T-cell (primary cell): Measurements from ENCODE around the gene SMIM9. TPM values are rescaled to one million over a fixed set of nuclear protein-coding genes. Genes with fewer than 3 reads are reported as not detected.
"Not testable (repeated sequence)": the region's sequence is repeated elsewhere in the genome, so short reads cannot be mapped to it uniquely, and the experiment has no call there.

Source experiments
- ATAC-seq, 4 experiments: fragments of 200-7000 bp in 3 of 4; fragments of 150-1000 bp in 1 of 4; cut with Tn5 transposase; replicated peaks in 1 of 4; 1 replicate in 3 of 4; 2 replicates in 1 of 4; pipeline ENCODE4 v1.10.0; 2021; ENCODE audit warnings: moderate library complexity in 3 of 4, mild to moderate bottlenecking in 2 of 4, moderate number of reproducible peaks in 1 of 4
- CTCF ChIA-PET, 2 donors: fragments of 300-600 bp; sonication (Branson Sonifier 250); formaldehyde crosslinking; loops; one replicate each; lab custom pipeline; 2022; ENCODE audit warnings: antibody characterized with exemption in 2 of 2; lab: Charles Lee
- POLR2A ChIA-PET, 2 donors: fragments of 300-600 bp; sonication (Branson Sonifier 250); formaldehyde crosslinking; loops; one replicate each; lab custom pipeline; 2022; ENCODE audit warnings: antibody characterized with exemption in 2 of 2; lab: Charles Lee
- DNase-seq, 35 experiments: peaks; one replicate each; pipeline versions ENCODE4 v3.0.0 to v3.0.0-alpha.2; 2013 to 2023
- H3K27ac ChIP-seq: one replicate; pipeline ENCODE4 v1.5.1; 2013; ENCODE audit warnings: low read length
- H3K27me3 ChIP-seq, 2 experiments: replicated peaks in 1 of 2; 1 replicate in 1 of 2; 2 replicates in 1 of 2; pipeline versions ENCODE4 v1.6.1 to v1.7.0; 2013; ENCODE audit warnings: low read length in 1 of 2, mixed read lengths in 1 of 2; ENCODE audit not compliant: control insufficient read depth in 2 of 2, insufficient read depth in 2 of 2; ENCODE audit errors: extremely low read depth in 1 of 2
- H3K36me3 ChIP-seq, 2 donors: 1 replicate in 1 of 2; 2 replicates in 1 of 2; pipeline versions ENCODE4 v1.6.1 to v1.7.0; 2013; ENCODE audit warnings: low read length in 1 of 2; ENCODE audit not compliant: control insufficient read depth in 2 of 2, insufficient read depth in 1 of 2; ENCODE audit errors: extremely low read depth in 1 of 2
- H3K4me1 ChIP-seq, 2 experiments: 1 replicate in 1 of 2; 2 replicates in 1 of 2; pipeline versions ENCODE4 v1.6.1 to v1.7.0; 2013; ENCODE audit warnings: low read length in 2 of 2, mixed read lengths in 1 of 2; ENCODE audit not compliant: insufficient read depth in 2 of 2, control insufficient read depth in 1 of 2; ENCODE audit errors: extremely low read depth in 1 of 2
- H3K4me3 ChIP-seq, 2 donors: 1 replicate in 1 of 2; 2 replicates in 1 of 2; pipeline versions ENCODE4 v1.5.1 to v1.7.0; 2013; ENCODE audit warnings: mild to moderate bottlenecking in 2 of 2, low read length in 1 of 2, moderate library complexity in 1 of 2; ENCODE audit not compliant: control insufficient read depth in 1 of 2; ENCODE audit errors: extremely low read depth in 1 of 2
- H3K9me3 ChIP-seq: 2 replicates; pipeline ENCODE4 v1.7.0; 2013
- H3K27ac Mint-ChIP-seq, 2 donors: one replicate each; pipeline ENCODE4 v1.8.0; 2020 to 2021; ENCODE audit warnings: mild to moderate bottlenecking in 2 of 2, mixed read lengths in 2 of 2
- H3K27me3 Mint-ChIP-seq, 2 donors: one replicate each; pipeline ENCODE4 v1.8.0; 2021 to 2022; ENCODE audit warnings: mixed read lengths in 2 of 2
- H3K36me3 Mint-ChIP-seq: one replicate; pipeline ENCODE4 v1.8.0; 2021; ENCODE audit warnings: mixed read lengths
- H3K4me1 Mint-ChIP-seq, 3 donors: one replicate each; pipeline ENCODE4 v1.8.0; 2020 to 2022; ENCODE audit warnings: mixed read lengths in 3 of 3, mild to moderate bottlenecking in 1 of 3
- H3K4me3 Mint-ChIP-seq, 3 donors: one replicate each; pipeline ENCODE4 v1.8.0; 2020 to 2022; ENCODE audit warnings: mild to moderate bottlenecking in 3 of 3, mixed read lengths in 3 of 3, moderate library complexity in 3 of 3
- H3K9me3 Mint-ChIP-seq, 3 donors: one replicate each; pipeline ENCODE4 v1.8.0; 2020 to 2022; ENCODE audit warnings: mixed read lengths in 3 of 3
- WGBS: methylation state at CpG from one replicate; pipeline ENCODE4 v1.1.5; 2013; ENCODE audit warnings: missing lambda C conversion rate; ENCODE audit not compliant: insufficient coverage; 5-methylcytosine and 5-hydroxymethylcytosine counted together
- total RNA-seq, 35 experiments: library from RNA in 6 of 35; stranded (reverse) in 6 of 35; fragments of 120-200 nt in 1 of 35; gene quantifications; one replicate each; pipeline versions ENCODE4 v1.2.1 to v1.2.4 and lab custom pipeline; 2013 to 2026

SMIM9 gene
- total RNA-seq (not detected), total RNA-seq (lab: John Stamatoyannopoulos, UW) (0 to 0.17 (median 0) reads per million in 29 experiments)
- not detected for total RNA-seq (2013)

- no peak within 1 kb of the TSS for H3K27ac ChIP-seq
- H3K4me1 ChIP-seq: no peaks in the 10 kb centered on the region
- ATAC-seq (no peak), DNase-seq (no peak)
- H3K36me3 ChIP-seq: no peaks in the 10 kb centered on the region
- WGBS: no CpG with 5 or more reads among the region's 3 CpGs
- Mint-ChIP-seq H3K4me1 (no peaks in the 10 kb centered on the region), H3K36me3 (no peaks in the 10 kb centered on the region), H3K27ac (no peak within 1 kb of the TSS), H3K4me3 (no peak within 1 kb of the TSS), H3K9me3 (no peaks in the 10 kb centered on the region), H3K27me3 (peaks cover 0 to 13% of the 10 kb centered on the region in 2 donors)
- no peaks in the 10 kb centered on the region for H3K9me3 ChIP-seq
- ChIA-PET POLR2A (interaction anchor here in 1 of 2 donors (0.6 kb wide), 1 partner anchor 1361 kb away, joined by 3 read pairs; no protein-coding TSS in a partner anchor), CTCF (no interaction called here)
- no peaks in the 10 kb centered on the region for H3K27me3 ChIP-seq
- H3K4me3 ChIP-seq: no peak within 1 kb of the TSS
Measured at GRCh38 chrX:154834562-154834961, at the start of gene SMIM9. SMIM9 (minus strand) TSS chrX:154834662; CDS start chrX:154830856, 3,806 bp downstream.

- H3K4me1 Mint-ChIP-seq, H3K9me3 ChIP-seq, H3K27me3 Mint-ChIP-seq, H3K27ac ChIP-seq, H3K4me3 ChIP-seq, H3K9me3 Mint-ChIP-seq, ATAC-seq, POLR2A ChIA-PET, H3K4me1 ChIP-seq, H3K4me3 Mint-ChIP-seq, H3K27ac Mint-ChIP-seq, H3K36me3 ChIP-seq, CTCF ChIA-PET, H3K36me3 Mint-ChIP-seq, H3K27me3 ChIP-seq, DNase-seq: not testable (repeated sequence)
- no CpG with 5 or more reads among the region's 8 CpGs for WGBS
Measured at GRCh38 chrX:154884069-154884468, 49.6 kb upstream of the SMIM9 start.

GRCh38 chrX:154873329-154873728 is 38.9 kb upstream of the SMIM9 start:
- peaks cover 0 to 7% of the 10 kb centered on the region in 2 donors for H3K27me3 Mint-ChIP-seq
- Histone ChIP-seq H3K4me3 (no peak overlapping the region), H3K4me1 (no peaks in the 10 kb centered on the region), H3K27ac (no peak overlapping the region), H3K27me3 (no peaks in the 10 kb centered on the region), H3K36me3 (no peaks in the 10 kb centered on the region), H3K9me3 (no peaks in the 10 kb centered on the region)
- no peak overlapping the region for H3K4me3 Mint-ChIP-seq
- no CpG with 5 or more reads among the region's 2 CpGs for WGBS
- DNase-seq (no peak), ATAC-seq (no peak)
- CTCF ChIA-PET: no interaction called here
- peaks cover 3 to 5% (median 3%) of the 10 kb centered on the region in 3 donors for H3K9me3 Mint-ChIP-seq
- no peak overlapping the region for H3K27ac Mint-ChIP-seq
- H3K4me1 Mint-ChIP-seq: no peaks in the 10 kb centered on the region
- peaks cover 5% of the 10 kb centered on the region for H3K36me3 Mint-ChIP-seq
- POLR2A ChIA-PET: no interaction called here

DNA sequence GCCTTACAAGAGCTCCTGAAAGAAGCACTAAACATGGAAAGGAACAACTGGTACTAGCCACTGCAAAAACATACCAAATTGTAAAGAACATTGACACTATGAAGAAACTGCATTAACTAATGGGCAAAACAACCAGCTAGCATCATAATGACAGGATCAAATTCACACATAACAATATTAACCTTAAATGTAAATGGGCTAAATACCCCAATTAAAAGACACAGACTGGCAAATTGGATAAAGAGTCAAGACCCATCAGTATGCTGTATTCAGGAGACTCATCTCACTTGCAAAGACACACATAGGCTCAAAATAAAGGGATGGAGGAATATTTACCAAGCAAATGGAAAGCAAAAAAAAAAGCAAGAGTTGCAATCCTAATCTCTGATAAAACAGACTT is 34.1 kb upstream of the SMIM9 start:
- H3K27ac Mint-ChIP-seq, POLR2A ChIA-PET, H3K9me3 ChIP-seq, H3K27me3 ChIP-seq, H3K36me3 Mint-ChIP-seq, CTCF ChIA-PET, ATAC-seq, H3K4me3 ChIP-seq, H3K4me1 Mint-ChIP-seq, H3K4me3 Mint-ChIP-seq, H3K36me3 ChIP-seq, H3K27me3 Mint-ChIP-seq, DNase-seq, H3K4me1 ChIP-seq, H3K27ac ChIP-seq: not testable (repeated sequence)
- peaks cover 6 to 17% (median 10%) of the 10 kb centered on the region in 3 donors for H3K9me3 Mint-ChIP-seq

DNA sequence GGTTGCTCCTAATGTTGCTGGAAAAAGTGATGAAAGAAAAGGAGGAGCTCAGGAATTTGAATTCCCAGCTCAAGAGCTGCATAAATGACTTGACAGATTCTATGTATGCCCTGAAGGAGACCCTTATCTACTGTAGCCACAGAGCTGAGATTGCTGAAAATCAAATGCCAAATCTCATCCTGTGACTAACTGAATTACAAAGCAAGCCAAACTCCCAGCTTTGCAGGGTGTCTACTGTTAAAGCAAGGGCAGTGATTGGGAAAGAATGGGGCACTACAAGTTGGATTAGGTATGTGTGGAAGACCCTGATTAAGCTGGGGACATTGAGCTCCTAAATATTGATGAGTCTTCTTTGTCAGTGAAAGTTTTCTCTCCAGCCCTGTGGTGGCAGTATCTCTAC is 20.8 kb upstream of the SMIM9 start:
- Histone ChIP-seq H3K36me3 (no peaks in the 10 kb centered on the region), H3K9me3 (no peaks in the 10 kb centered on the region), H3K4me1 (no peaks in the 10 kb centered on the region), H3K27me3 (no peaks in the 10 kb centered on the region), H3K27ac (no peak overlapping the region), H3K4me3 (no peak overlapping the region)
- H3K27ac Mint-ChIP-seq: no peak overlapping the region
- peaks cover 9% of the 10 kb centered on the region for H3K36me3 Mint-ChIP-seq
- H3K27me3 Mint-ChIP-seq: peaks cover 0 to 11% of the 10 kb centered on the region in 2 donors
- CTCF ChIA-PET: no interaction called here
- DNase-seq (no peak), ATAC-seq (no peak)
- H3K4me3 Mint-ChIP-seq: no peak overlapping the region
- no peaks in the 10 kb centered on the region for H3K4me1 Mint-ChIP-seq
- POLR2A ChIA-PET: no interaction called here
- H3K9me3 Mint-ChIP-seq: no peaks in the 10 kb centered on the region

DNA sequence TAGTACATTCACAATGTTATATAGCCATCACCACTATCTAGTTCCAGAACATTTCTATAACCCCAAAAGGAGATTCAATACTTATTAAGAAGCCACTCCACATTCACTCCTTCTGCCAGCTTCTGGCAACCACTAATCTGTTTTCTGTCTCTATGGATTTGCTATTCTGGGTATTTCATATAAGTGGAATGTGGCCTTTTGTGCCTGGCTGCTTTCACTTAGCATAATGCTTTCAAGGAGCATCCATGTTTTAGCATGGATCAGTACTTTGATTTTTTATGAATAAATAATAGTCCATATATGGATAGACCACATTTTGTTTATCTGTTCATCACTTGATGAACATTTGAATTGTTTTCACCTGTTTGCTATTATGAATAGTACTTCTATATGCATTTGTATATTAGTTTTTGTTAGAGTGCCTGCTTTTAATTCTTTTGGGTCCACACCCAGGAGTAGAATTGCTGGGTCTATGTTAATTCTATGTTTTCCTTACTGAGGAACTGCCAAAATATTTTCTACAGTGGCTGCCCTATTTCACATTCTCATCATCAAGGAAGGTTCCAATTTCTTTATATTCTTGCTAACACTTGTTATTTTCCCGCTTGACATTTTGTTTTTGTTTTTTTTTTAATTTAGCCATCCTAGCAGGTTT is 16.6 kb upstream of the SMIM9 start:
- H3K4me3 Mint-ChIP-seq: no peak overlapping the region
- Histone ChIP-seq H3K27me3 (no peaks in the 10 kb centered on the region), H3K9me3 (no peaks in the 10 kb centered on the region), H3K4me1 (no peaks in the 10 kb centered on the region), H3K27ac (no peak overlapping the region), H3K36me3 (no peaks in the 10 kb centered on the region), H3K4me3 (no peak overlapping the region)
- H3K9me3 Mint-ChIP-seq: no peaks in the 10 kb centered on the region
- ATAC-seq (no peak), DNase-seq (no peak)
- H3K27me3 Mint-ChIP-seq: peaks cover 0 to 15% of the 10 kb centered on the region in 2 donors
- no CpG with 5 or more reads among the region's 1 CpG for WGBS
- no peaks in the 10 kb centered on the region for H3K4me1 Mint-ChIP-seq
- H3K36me3 Mint-ChIP-seq: peaks cover 7% of the 10 kb centered on the region
- ChIA-PET POLR2A (no interaction called here), CTCF (no interaction called here)
- H3K27ac Mint-ChIP-seq: no peak overlapping the region
